CD4-positive, alpha-beta T cell treated with Interleukin-15 for 4 hours (primary cell): ENCODE results near the gene INPP5A.

Experiments used
- DNase-seq: peaks from one replicate; pipeline ENCODE4 v3.0.0-alpha.2; 2020; ENCODE audit warnings: low spot score

Gene INPP5A

GRCh38 chr10:132707776-132708171 lies 170.2 kb downstream of the INPP5A start:
- no peak for DNase-seq

GRCh38 chr10:132708441-132708840 lies 170.9 kb downstream of the INPP5A start:
- no peak for DNase-seq

GRCh38 chr10:132708936-132709335 lies 171.3 kb downstream of the INPP5A start:
- DNase-seq: no peak

- DNase-seq: no peak
These were observed 171.9 kb downstream of the INPP5A start for GRCh38 chr10:132709471-132709951.

GRCh38 chr10:132710036-132710686 lies 172.6 kb downstream of the INPP5A start:
- no peak for DNase-seq

- no peak for DNase-seq
These were observed 173.4 kb downstream of the INPP5A start for GRCh38 chr10:132710746-132711612.

- DNase-seq: no peak
These were observed 174.1 kb downstream of the INPP5A start for GRCh38 chr10:132711613-132712121.

- DNase-seq: no peak
These were observed 174.7 kb downstream of the INPP5A start for GRCh38 chr10:132712291-132712690.

GRCh38 chr10:132712743-132713142 lies 175.2 kb downstream of the INPP5A start:
- DNase-seq: no peak

GRCh38 chr10:132713421-132714095 lies 176.0 kb downstream of the INPP5A start:
- DNase-seq: no peak

- DNase-seq: no peak
These were observed 176.8 kb downstream of the INPP5A start for GRCh38 chr10:132714096-132714985.

GRCh38 chr10:132714986-132715775 lies 177.6 kb downstream of the INPP5A start:
- no peak for DNase-seq

GRCh38 chr10:132715776-132716680 lies 178.4 kb downstream of the INPP5A start:
- DNase-seq: no peak

- DNase-seq: no peak
These were observed 179.3 kb downstream of the INPP5A start for GRCh38 chr10:132716691-132717490.

GRCh38 chr10:132721725-132722124 lies 184.1 kb downstream of the INPP5A start:
- DNase-seq: no peak

- no peak for DNase-seq
These were observed 185.1 kb downstream of the INPP5A start for GRCh38 chr10:132722394-132723329.

GRCh38 chr10:132723330-132723970 lies 185.9 kb downstream of the INPP5A start:
- no peak for DNase-seq
